NT2/D1 (cell line): ENCODE measurements around the gene PTPRN2.

ENCODE experiments used
- SUZ12 ChIP-seq: IDR thresholded peaks from 2 replicates; pipeline ENCODE4 v1.6.1; 2011; ENCODE audit not compliant: insufficient read length, insufficient read depth; ENCODE audit errors: extremely low read depth
- YY1 ChIP-seq: IDR thresholded peaks from 2 replicates; pipeline ENCODE4 v1.6.1; 2011; ENCODE audit not compliant: insufficient read length, insufficient read depth
- ZNF274 ChIP-seq: IDR thresholded peaks from 2 replicates; pipeline ENCODE4 v1.6.1; 2011; ENCODE audit warnings: mild to moderate bottlenecking, low read depth, low read length

DNA sequence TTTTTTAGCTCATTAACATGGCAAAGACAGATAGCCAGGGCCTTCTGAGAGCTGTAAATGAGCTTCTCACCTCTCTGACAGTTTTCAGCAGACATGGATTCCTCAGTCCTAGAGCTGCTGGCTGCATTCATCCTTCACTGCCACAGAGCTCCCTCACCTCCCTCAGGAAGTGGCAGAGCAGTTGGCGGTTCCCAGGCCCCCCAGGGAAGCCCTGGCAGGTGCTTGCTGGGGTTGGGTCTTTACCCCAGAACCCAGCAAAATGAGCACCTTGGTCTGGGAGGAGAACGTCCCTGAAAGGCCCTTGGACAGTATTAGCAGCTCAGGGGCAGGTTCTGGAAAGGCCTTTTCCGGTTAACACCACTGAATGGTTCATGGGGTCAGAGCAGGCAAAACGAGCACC, 288.0 kb downstream of the PTPRN2 start:
- TF ChIP-seq YY1 (no peak), SUZ12 (no peak), ZNF274 (no peak)
